ENCODE data around the gene ALB. TPM values are rescaled to one million over a fixed set of nuclear protein-coding genes. Genes with fewer than 3 reads are reported as not detected.
"Not testable (repeated sequence)": the region's sequence is repeated elsewhere in the genome, so short reads cannot be mapped to it uniquely, and the experiment has no call there.

Gene ALB
- total RNA-seq (2014; rRNA removed; shearing (Covaris generic); ENCODE audit: low replicate concordance): not detected in 2 replicates

DNA sequence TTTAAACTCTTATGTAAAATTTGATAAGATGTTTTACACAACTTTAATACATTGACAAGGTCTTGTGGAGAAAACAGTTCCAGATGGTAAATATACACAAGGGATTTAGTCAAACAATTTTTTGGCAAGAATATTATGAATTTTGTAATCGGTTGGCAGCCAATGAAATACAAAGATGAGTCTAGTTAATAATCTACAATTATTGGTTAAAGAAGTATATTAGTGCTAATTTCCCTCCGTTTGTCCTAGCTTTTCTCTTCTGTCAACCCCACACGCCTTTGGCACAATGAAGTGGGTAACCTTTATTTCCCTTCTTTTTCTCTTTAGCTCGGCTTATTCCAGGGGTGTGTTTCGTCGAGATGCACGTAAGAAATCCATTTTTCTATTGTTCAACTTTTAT lies at the start of gene ALB:
Gene ALB, plus strand, starts transcription at position 246 of the 400 bp plus-strand sequence. Its CDS starts 41 bp downstream, at position 287.
- Histone ChIP-seq H3K9me3 (no peaks in the 10 kb centered on the region), H3K36me3 (no peaks in the 10 kb centered on the region), H3K4me3 (no peak within 1 kb of the TSS), H3K27me3 (no peaks in the 10 kb centered on the region)
- no peak for DNase-seq

- not testable (repeated sequence) for H3K27me3 ChIP-seq, H3K9me3 ChIP-seq, DNase-seq, H3K4me3 ChIP-seq, H3K36me3 ChIP-seq
These were observed 46.9 kb upstream of the ALB start for GRCh38 chr4:73357174-73357573.

GRCh38 chr4:73369506-73370199 lies 34.4 kb upstream of the ALB start:
- not testable (repeated sequence) for H3K36me3 ChIP-seq, H3K27me3 ChIP-seq, DNase-seq, H3K4me3 ChIP-seq, H3K9me3 ChIP-seq

DNA sequence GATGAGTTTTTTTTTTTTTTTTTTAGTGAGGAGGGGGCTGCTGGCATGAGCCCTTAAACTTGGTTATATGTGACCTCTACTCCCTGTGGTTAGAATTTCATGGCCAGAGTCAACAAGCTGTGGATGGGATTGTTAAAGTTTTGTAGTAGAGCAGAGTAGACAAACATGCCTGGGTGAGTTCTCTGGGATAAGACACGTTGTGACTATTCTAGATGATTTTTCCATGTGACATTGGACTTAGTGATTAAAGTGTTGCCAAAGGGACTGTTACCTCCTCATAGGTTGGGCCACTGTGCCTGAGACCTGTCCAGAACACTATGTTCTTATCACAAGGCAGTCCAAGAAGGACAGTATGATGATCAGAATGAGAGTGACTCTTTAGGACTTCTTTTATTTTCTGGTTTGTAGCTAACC lies 28.8 kb upstream of the ALB start:
- no peak for DNase-seq
- Histone ChIP-seq H3K27me3 (no peaks in the 10 kb centered on the region), H3K9me3 (no peaks in the 10 kb centered on the region), H3K4me3 (no peak overlapping the region), H3K36me3 (no peaks in the 10 kb centered on the region)

- Histone ChIP-seq H3K36me3 (no peaks in the 10 kb centered on the region), H3K9me3 (no peaks in the 10 kb centered on the region)
These were observed 27.8 kb upstream of the ALB start for GRCh38 chr4:73376251-73376650.

DNA sequence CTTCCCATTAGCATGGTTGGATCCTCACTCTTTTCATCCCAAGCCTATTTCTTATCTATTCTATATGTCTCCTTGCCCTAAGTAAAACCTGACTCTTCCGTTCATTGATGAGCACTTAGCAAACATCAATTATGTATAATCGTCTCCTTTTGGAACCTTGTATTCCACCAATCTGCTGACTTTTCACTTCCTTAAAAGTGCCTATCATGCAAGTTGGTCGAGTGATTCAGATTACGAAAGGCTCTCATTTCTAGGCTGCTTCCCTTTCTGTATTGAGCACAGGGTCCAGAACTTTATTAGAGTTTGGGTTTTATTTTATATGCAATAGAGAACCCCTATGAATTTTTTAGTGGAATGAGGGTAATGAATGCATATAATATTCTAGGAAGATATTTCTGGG lies 27.1 kb upstream of the ALB start:
- H3K4me3 ChIP-seq: no peak overlapping the region
- no peaks in the 10 kb centered on the region for H3K9me3 ChIP-seq
- H3K27me3 ChIP-seq: no peaks in the 10 kb centered on the region
- DNase-seq: no peak
- no peaks in the 10 kb centered on the region for H3K36me3 ChIP-seq

More at GRCh38 chr4:73376251-73376650, 27.8 kb upstream of the ALB start:
- DNase-seq: no peak
- no peaks in the 10 kb centered on the region for H3K27me3 ChIP-seq
- no peak overlapping the region for H3K4me3 ChIP-seq

DNA sequence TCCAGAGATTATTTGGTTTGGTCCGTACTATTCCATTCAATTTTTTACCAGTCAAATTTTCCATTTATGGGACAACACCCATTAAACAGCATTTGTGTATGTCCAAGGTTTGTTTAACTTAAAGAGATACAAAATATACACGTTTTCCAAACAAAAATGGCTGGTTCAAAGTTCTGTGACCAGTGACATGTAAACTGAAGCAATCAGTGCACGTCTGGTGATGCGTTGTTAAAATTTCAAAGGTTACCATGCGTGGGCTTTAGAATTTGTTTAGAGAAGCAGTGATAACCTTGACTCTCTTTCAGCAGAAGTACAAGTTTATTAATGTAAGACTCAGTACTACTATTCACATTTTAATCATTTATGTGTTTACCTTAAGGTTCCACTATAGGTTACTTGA lies 25.2 kb upstream of the ALB start:
- no peak overlapping the region for H3K4me3 ChIP-seq
- DNase-seq: no peak
- no peaks in the 10 kb centered on the region for H3K27me3 ChIP-seq
- H3K36me3 ChIP-seq: no peaks in the 10 kb centered on the region
- no peaks in the 10 kb centered on the region for H3K9me3 ChIP-seq

GRCh38 chr4:73379946-73380345 lies 24.1 kb upstream of the ALB start:
- H3K27me3 ChIP-seq: no peaks in the 10 kb centered on the region
- DNase-seq: no peak
- H3K36me3 ChIP-seq: no peaks in the 10 kb centered on the region
- H3K9me3 ChIP-seq: no peaks in the 10 kb centered on the region
- H3K4me3 ChIP-seq: no peak overlapping the region

- DNase-seq: no peak
- Histone ChIP-seq H3K4me3 (no peak overlapping the region), H3K36me3 (no peaks in the 10 kb centered on the region), H3K27me3 (no peaks in the 10 kb centered on the region), H3K9me3 (no peaks in the 10 kb centered on the region)
These were observed 22.9 kb upstream of the ALB start for GRCh38 chr4:73381214-73381613.

DNA sequence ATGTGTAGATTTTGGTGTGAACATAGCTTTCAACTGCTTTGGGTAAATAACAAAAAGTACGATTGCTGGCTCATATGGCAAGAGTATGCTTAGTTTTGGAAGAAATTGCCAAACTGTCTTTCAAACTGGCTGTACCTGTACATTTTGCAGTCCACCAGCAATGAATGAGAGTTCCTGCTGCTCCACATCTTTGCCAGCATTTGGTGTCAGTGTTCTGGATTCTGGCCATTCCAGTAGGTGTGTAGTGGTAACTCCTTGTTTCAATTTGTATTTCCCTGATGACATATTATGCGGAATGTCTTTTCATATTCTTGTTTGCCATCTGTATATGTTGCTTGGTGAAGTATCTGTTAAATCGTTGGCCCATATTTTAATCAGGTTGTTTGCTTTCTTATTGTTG lies 20.6 kb upstream of the ALB start:
- Histone ChIP-seq H3K9me3 (no peaks in the 10 kb centered on the region), H3K36me3 (no peaks in the 10 kb centered on the region), H3K27me3 (no peaks in the 10 kb centered on the region), H3K4me3 (no peak overlapping the region)
- no peak for DNase-seq

GRCh38 chr4:73387552-73387951 lies 16.5 kb upstream of the ALB start:
- no peak for DNase-seq
- H3K9me3 ChIP-seq: no peaks in the 10 kb centered on the region
- no peaks in the 10 kb centered on the region for H3K27me3 ChIP-seq
- no peak overlapping the region for H3K4me3 ChIP-seq
- no peaks in the 10 kb centered on the region for H3K36me3 ChIP-seq

DNA sequence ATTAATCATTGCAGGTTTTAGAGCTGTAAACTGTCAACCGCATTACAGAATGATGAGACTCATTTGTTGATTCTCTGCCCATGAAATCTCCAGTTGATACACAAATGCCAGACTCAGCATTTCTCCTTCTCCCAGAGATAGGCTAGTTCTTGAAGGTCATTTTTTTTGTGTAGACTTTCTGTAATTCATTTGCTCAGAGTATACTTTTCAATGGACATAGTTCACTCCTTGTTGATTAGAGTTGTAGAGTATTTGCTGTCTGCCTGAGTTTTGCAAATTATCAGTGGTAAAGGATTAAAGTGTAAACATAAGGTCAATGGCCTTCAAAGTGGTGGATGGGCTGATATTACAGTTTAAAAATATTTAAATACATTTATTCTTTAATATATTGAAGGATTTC lies 15.2 kb upstream of the ALB start:
- no peak overlapping the region for H3K4me3 ChIP-seq
- no peak for DNase-seq
- H3K9me3 ChIP-seq: no peaks in the 10 kb centered on the region
- no peaks in the 10 kb centered on the region for H3K27me3 ChIP-seq
- H3K36me3 ChIP-seq: no peaks in the 10 kb centered on the region

- not testable (repeated sequence) for H3K36me3 ChIP-seq, H3K27me3 ChIP-seq, H3K9me3 ChIP-seq, DNase-seq, H3K4me3 ChIP-seq
These were observed 14.4 kb upstream of the ALB start for GRCh38 chr4:73389663-73390062.

- DNase-seq: no peak
- H3K27me3 ChIP-seq: no peaks in the 10 kb centered on the region
- H3K9me3 ChIP-seq: no peaks in the 10 kb centered on the region
- H3K36me3 ChIP-seq: no peaks in the 10 kb centered on the region
- H3K4me3 ChIP-seq: no peak overlapping the region
These were observed 12.3 kb upstream of the ALB start for GRCh38 chr4:73391774-73392173.

DNA sequence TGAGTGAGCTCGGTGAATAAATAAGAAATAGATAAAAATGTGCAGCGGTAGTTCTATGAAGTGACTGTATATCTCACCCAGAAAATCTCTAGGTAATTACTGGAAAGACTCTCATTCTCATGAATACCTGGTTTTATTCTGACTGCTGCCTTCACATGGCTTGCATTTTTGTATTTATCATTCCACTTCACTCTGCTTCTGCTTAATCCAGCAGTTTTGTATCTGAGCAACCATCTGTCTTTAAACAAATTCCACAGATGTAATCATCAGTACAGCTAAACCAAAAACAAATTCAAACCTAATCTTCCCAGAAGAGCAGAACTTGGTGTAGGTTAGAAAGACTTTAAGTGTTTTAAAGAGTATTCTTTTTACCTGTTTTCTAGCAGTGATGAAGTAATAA lies 11.2 kb upstream of the ALB start:
- Histone ChIP-seq H3K4me3 (no peak overlapping the region), H3K27me3 (no peaks in the 10 kb centered on the region), H3K36me3 (no peaks in the 10 kb centered on the region), H3K9me3 (no peaks in the 10 kb centered on the region)
- DNase-seq: no peak

GRCh38 chr4:73396304-73396703 lies 7.8 kb upstream of the ALB start:
- H3K27me3 ChIP-seq: no peaks in the 10 kb centered on the region
- no peaks in the 10 kb centered on the region for H3K36me3 ChIP-seq
- no peak for DNase-seq
- H3K9me3 ChIP-seq: no peaks in the 10 kb centered on the region
- no peak overlapping the region for H3K4me3 ChIP-seq

- no peak for DNase-seq
- Histone ChIP-seq H3K9me3 (no peaks in the 10 kb centered on the region), H3K36me3 (no peaks in the 10 kb centered on the region), H3K4me3 (no peak overlapping the region), H3K27me3 (no peaks in the 10 kb centered on the region)
These were observed 6.8 kb upstream of the ALB start for GRCh38 chr4:73396993-73397972.

DNA sequence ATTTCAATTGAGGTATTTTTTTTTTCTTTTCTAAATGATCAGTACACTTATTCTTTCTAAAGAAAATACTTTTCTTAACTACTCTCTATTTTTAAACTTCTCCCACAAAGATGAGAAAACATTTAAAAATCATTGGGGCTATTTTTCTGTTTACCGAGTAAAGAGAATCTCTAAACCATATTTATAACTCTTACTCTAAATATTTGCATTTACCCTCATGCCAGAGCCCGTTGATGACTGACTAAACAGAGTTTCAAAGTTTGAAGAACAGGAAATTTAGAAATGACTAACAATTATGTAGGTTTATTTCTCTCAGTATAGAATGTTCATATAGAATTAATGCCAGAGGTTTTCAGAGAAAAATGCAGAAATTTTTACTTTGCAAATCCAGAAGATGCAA lies 2.7 kb upstream of the ALB start:
- no peaks in the 10 kb centered on the region for H3K36me3 ChIP-seq
- no peaks in the 10 kb centered on the region for H3K27me3 ChIP-seq
- DNase-seq: no peak
- H3K4me3 ChIP-seq: no peak overlapping the region
- H3K9me3 ChIP-seq: no peaks in the 10 kb centered on the region

All from MG63 (cell line).